ENCODE measurements around the gene LGMN.
A peak's percentile ranks its signal among the peaks of the same experiment; 100 is the strongest.

LGMN gene

DNA sequence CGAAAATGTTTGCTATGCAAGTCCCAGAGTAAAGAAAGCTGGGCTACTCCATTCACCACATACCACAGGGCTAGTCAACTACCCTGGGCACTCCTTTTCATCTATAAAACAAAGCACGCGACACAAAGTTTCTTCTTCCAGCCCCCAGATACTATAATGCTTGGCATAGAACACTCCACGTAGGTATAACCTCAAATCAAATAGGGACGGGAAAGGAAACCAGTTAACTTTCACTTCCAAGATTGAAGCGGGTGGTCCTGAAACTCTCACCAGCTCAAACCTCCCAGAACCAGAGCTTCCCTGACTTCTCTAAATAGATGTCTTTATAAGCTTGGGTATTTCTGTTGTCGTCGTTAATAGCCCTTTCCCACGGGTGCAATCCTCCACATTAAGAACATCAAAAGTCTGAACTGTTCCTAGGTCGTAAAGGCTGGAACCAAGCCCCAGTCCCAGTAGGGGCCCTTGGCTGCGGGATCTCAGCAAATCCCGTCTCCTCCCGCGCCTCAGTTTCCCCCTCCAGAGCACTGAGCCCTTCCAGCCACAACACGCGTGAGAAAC is 647 bp downstream of the LGMN start:
- peak; percentile 21 for DNase-seq (ENCODE audit: low read depth)
- H3K4me3 ChIP-seq (ENCODE audit: low read length) = peak overlapping the region; percentile 87
- TF ChIP-seq, protein P1, sequence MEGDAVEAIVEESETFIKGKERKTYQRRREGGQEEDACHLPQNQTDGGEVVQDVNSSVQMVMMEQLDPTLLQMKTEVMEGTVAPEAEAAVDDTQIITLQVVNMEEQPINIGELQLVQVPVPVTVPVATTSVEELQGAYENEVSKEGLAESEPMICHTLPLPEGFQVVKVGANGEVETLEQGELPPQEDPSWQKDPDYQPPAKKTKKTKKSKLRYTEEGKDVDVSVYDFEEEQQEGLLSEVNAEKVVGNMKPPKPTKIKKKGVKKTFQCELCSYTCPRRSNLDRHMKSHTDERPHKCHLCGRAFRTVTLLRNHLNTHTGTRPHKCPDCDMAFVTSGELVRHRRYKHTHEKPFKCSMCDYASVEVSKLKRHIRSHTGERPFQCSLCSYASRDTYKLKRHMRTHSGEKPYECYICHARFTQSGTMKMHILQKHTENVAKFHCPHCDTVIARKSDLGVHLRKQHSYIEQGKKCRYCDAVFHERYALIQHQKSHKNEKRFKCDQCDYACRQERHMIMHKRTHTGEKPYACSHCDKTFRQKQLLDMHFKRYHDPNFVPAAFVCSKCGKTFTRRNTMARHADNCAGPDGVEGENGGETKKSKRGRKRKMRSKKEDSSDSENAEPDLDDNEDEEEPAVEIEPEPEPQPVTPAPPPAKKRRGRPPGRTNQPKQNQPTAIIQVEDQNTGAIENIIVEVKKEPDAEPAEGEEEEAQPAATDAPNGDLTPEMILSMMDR (conservative IDR thresholded peaks at IDR 0.05; ENCODE audit: low read depth, low read length) = no peak

DNA sequence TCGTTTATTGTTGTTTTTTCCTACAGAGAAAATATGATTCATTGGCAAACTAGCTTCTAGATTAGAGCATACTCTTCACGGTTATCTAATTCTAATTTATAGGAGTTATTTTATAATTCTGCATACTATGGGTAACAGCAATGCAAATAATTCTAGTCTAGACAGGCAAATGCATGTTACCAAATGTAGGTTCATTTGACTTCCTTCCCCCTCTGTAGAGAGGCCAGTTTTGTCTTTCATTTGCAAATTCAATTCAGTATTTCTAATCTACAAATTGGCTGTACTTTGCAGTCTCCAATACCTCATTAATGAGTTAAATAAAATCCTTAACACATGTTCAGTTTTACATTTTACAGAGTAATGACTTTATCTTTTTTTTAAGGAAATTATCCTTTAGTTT is 4.2 kb downstream of the LGMN start:
- H3K4me3 ChIP-seq (ENCODE audit: low read length) = no peak overlapping the region
- TF ChIP-seq, protein P1 (conservative IDR thresholded peaks at IDR 0.05; ENCODE audit: low read depth, low read length) = no peak
- DNase-seq (ENCODE audit: low read depth) = no peak

DNA sequence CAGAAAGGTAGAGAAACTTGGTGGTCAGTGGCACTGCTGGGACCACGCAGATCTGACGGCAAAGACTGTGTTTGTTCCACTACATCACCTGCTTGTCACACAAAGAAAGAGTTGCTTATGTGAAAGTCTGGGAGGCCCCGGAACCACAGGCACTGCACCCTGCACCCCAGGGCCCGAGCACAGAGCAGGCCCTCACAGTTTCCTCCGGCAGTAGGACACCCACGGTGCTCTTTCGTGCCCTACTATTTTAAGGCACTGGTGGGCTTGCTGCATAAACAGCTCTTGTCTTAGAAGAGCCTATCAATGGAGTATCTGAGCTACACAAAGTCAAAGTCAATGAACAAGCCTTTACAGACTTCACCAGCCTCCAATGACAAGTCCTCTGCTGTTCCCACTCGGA is 8.0 kb downstream of the LGMN start:
- H3K4me3 ChIP-seq (ENCODE audit: low read length) = no peak overlapping the region
- DNase-seq (ENCODE audit: low read depth) = no peak
- TF ChIP-seq, protein P1 (conservative IDR thresholded peaks at IDR 0.05; ENCODE audit: low read depth, low read length) = no peak

DNA sequence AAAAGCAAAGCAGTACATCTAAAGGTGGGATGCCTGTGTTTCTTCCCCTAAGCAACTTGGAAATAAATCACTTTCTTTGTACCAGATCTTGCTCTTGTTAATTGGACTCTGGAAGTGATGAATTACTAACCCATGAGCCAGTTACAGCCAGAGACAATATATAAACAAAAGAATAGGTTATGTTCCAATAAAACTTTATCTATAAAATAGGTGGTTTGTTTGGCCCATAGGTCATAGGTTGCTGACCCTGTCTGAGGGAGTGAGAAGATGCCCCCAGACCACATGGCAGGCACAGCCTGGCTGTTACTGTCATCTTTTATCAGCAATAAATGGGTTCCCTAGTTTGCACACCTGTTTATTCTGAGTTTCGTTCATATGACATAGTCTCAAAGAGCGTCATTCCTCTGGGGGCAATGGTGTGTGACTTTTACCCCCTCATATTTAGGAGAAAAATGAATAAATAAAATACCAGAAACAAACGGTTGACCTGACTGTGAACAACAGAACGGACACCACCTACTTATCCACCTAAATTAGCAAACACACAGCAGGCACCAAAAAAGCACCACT is 10.7 kb downstream of the LGMN start:
- no peak for DNase-seq (ENCODE audit: low read depth)
- no peak overlapping the region for H3K4me3 ChIP-seq (ENCODE audit: low read length)
- TF ChIP-seq, protein P1 (conservative IDR thresholded peaks at IDR 0.05; ENCODE audit: low read depth, low read length) = no peak

DNA sequence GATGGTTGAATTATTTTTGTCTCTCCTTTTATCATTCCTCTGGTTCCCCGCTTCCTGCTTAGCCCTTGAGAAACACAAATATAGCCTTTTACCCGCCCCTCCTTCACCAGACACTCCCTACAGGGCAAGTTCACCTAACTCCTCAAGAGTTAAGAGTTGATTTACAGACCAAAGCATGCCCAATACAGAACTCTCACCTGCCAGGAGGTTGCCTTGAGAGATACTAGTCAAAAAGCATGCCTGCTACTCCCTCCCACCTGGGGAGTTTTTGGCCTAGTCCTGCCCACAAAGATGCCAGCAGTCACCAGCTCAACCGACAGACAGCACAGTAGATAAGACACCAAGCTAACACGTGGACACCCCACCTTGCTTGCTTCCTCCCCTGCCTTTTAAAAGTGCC is 11.2 kb downstream of the LGMN start:
- DNase-seq (ENCODE audit: low read depth) = no peak
- TF ChIP-seq, protein P1 (conservative IDR thresholded peaks at IDR 0.05; ENCODE audit: low read depth, low read length) = no peak
- H3K4me3 ChIP-seq (ENCODE audit: low read length) = no peak overlapping the region

DNA sequence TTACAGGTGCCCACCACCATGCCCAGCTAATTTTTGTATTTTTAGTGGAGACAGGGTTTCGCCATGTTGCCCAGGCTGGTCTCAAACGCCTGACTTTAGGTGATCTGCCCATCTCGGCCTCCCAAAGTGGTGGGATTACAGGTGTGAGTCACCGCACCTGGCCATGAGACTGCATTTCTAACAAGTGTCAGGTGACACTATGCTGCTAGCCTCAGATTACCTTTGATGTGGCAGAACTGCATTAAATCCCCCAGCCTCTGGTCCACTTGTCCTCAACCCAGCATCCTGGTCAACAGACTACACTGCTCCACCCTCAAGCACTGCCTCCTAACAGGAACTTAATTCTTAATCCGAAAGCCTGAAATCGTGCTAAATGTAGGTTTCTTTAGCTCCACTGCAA is 13.1 kb downstream of the LGMN start:
- TF ChIP-seq, protein P1 (conservative IDR thresholded peaks at IDR 0.05; ENCODE audit: low read depth, low read length) = no peak
- H3K4me3 ChIP-seq (ENCODE audit: low read length) = no peak overlapping the region
- DNase-seq (ENCODE audit: low read depth) = no peak

DNA sequence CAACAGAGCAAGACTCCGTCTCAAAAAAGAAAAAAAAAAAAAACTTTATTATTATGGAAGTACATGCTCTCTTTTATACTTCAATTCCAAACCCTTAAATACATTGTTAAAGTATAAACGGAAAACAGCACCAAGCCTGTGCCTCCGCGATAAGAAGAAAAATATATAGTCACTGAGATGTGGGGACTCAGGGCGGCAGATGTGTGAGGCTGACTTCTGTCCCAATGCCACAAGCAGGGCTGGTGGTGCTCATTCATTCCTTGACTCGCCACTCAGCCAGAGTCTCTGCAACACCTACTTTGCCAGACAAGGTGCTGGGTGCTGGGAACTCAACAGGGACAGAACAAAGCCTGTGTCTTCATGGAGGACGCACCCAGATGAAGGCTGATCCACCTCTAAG is 13.8 kb downstream of the LGMN start:
- DNase-seq (ENCODE audit: low read depth) = no peak
- TF ChIP-seq, protein P1 (conservative IDR thresholded peaks at IDR 0.05; ENCODE audit: low read depth, low read length) = no peak
- H3K4me3 ChIP-seq (ENCODE audit: low read length) = no peak overlapping the region
